H1 (cell line): ENCODE results near the gene PRICKLE3. TPM values are rescaled to one million over a fixed set of nuclear protein-coding genes. Genes with fewer than 3 reads are reported as not detected.

Source experiments
- CTCF ChIA-PET: fragments of 300-600 bp; sonication (Branson Sonifier 250); formaldehyde crosslinking; loops from one replicate; lab custom pipeline; 2021; ENCODE audit not compliant: partially characterized antibody; lab: Charles Lee
- POLR2A ChIA-PET: fragments of 300-600 bp; sonication (Branson Sonifier 250); formaldehyde crosslinking; loops from one replicate; lab custom pipeline; 2021; ENCODE audit warnings: inconsistent platforms; ENCODE audit not compliant: partially characterized antibody; lab: Charles Lee
- DNase-seq, 2 experiments: peaks; one replicate each; pipeline versions ENCODE4 v3.0.0 to v3.0.0-alpha.2; 2010 to 2022; ENCODE audit warnings: low spot score in 2 of 2, low read depth in 1 of 2, mixed read lengths in 1 of 2
- FAIRE-seq: peaks from 2 replicates; lab custom pipeline; 2011; peaks lifted over from hg19 to GRCh38; lab: Jason Lieb, UNC
- H2AFZ ChIP-seq: 2 replicates; pipeline ENCODE4 v1.8.1; 2012; ENCODE audit warnings: low read length, inconsistent platforms
- H2AK5ac ChIP-seq: 2 replicates; pipeline ENCODE4 v1.6.1; 2013; ENCODE audit warnings: low read depth, low read length
- H2BK120ac ChIP-seq: replicated peaks from 2 replicates; pipeline ENCODE3; 2013; ENCODE audit warnings: low read depth, low read length, inconsistent platforms
- H2BK12ac ChIP-seq: 2 replicates; pipeline ENCODE4 v1.6.1; 2013; ENCODE audit warnings: low read depth, low read length
- H2BK15ac ChIP-seq: 2 replicates; pipeline ENCODE4 v1.6.1; 2013; ENCODE audit warnings: low read length
- H2BK20ac ChIP-seq: 2 replicates; pipeline ENCODE4 v1.6.1; 2013; ENCODE audit warnings: low read length
- H2BK5ac ChIP-seq: 2 replicates; pipeline ENCODE4 v1.6.1; 2013; ENCODE audit warnings: low read depth, low read length
- H3K14ac ChIP-seq: 2 replicates; pipeline ENCODE4 v1.6.1; 2013; ENCODE audit warnings: inconsistent platforms; ENCODE audit not compliant: insufficient read length
- H3K18ac ChIP-seq: 2 replicates; pipeline ENCODE4 v1.6.1; 2013; ENCODE audit warnings: low read length; ENCODE audit errors: extremely low read depth
- H3K23ac ChIP-seq: 2 replicates; pipeline ENCODE4 v1.6.1; 2013; ENCODE audit warnings: inconsistent platforms; ENCODE audit not compliant: insufficient read length
- H3K23me2 ChIP-seq: 2 replicates; pipeline ENCODE4 v1.6.1; 2013; ENCODE audit warnings: low read depth, low read length
- H3K27ac ChIP-seq: 2 replicates; pipeline ENCODE4 v1.6.1; 2011; ENCODE audit warnings: low read depth, low read length, inconsistent platforms
- H3K27me3 ChIP-seq, 4 experiments: replicated peaks in 1 of 4; 1 replicate in 1 of 4; 2 replicates in 3 of 4; pipeline versions ENCODE4 v1.6.1 to v1.8.1; 2011 to 2013; ENCODE audit warnings: low read length in 3 of 4, mild to moderate bottlenecking in 3 of 4, inconsistent platforms in 2 of 4, mixed read lengths in 2 of 4, moderate library complexity in 1 of 4; ENCODE audit not compliant: control insufficient read depth in 3 of 4, insufficient read depth in 3 of 4; ENCODE audit errors: extremely low read depth in 1 of 4
- H3K36me3 ChIP-seq, 4 experiments: 2 replicates each; pipeline versions ENCODE4 v1.6.1 to v1.8.1; 2011 to 2013; ENCODE audit warnings: mild to moderate bottlenecking in 4 of 4, low read length in 3 of 4, moderate library complexity in 2 of 4, control low read depth in 1 of 4, inconsistent platforms in 1 of 4; ENCODE audit not compliant: insufficient read depth in 4 of 4, control insufficient read depth in 2 of 4
- H3K4ac ChIP-seq: replicated peaks from 2 replicates; pipeline ENCODE3; 2013; ENCODE audit warnings: low read length, low read depth, mixed read lengths, inconsistent platforms; ENCODE audit not compliant: insufficient read length
- H3K4me1 ChIP-seq, 4 experiments: replicated peaks in 1 of 4; 1 replicate in 1 of 4; 2 replicates in 3 of 4; pipeline versions ENCODE4 v1.6.1 to v1.8.1; 2011 to 2013; ENCODE audit warnings: low read length in 3 of 4, inconsistent platforms in 2 of 4, mixed read lengths in 1 of 4; ENCODE audit not compliant: insufficient read depth in 4 of 4, control insufficient read depth in 3 of 4
- H3K4me2 ChIP-seq, 2 experiments: 2 replicates each; pipeline versions ENCODE4 v1.6.1 to v1.8.1; 2011 to 2013; ENCODE audit warnings: low read depth in 2 of 2, low read length in 2 of 2, control low read depth in 1 of 2, inconsistent platforms in 1 of 2, mild to moderate bottlenecking in 1 of 2; ENCODE audit not compliant: insufficient read depth in 1 of 2
- H3K4me3 ChIP-seq, 4 experiments: fragments of 200-600, 300-600 bp in 1 of 4; sonication (generic), shearing (Covaris generic), sonication (Bioruptor Twin) in 1 of 4; 2 replicates each; pipeline versions ENCODE4 v1.5.1 to v1.8.1; 2011 to 2016; ENCODE audit warnings: low read length in 4 of 4, low read depth in 3 of 4, control low read depth in 2 of 4, inconsistent platforms in 2 of 4, mild to moderate bottlenecking in 2 of 4, mixed read lengths in 1 of 4, moderate library complexity in 1 of 4; ENCODE audit not compliant: insufficient read depth in 2 of 4; ENCODE audit errors: extremely low read depth in 1 of 4
- H3K56ac ChIP-seq: replicated peaks from 2 replicates; pipeline ENCODE3; 2013; ENCODE audit warnings: low read depth, mild to moderate bottlenecking, mixed read lengths, low read length, inconsistent platforms; ENCODE audit not compliant: insufficient read length
- H3K79me1 ChIP-seq: 2 replicates; pipeline ENCODE4 v1.6.1; 2013; ENCODE audit warnings: low read depth, low read length, control low read depth
- H3K79me2 ChIP-seq, 2 experiments: 2 replicates each; pipeline versions ENCODE4 v1.6.1 to v1.8.1; 2012 to 2013; ENCODE audit warnings: low read length in 2 of 2, mild to moderate bottlenecking in 2 of 2, inconsistent platforms in 1 of 2; ENCODE audit not compliant: insufficient read depth in 2 of 2, control insufficient read depth in 1 of 2
- H3K9ac ChIP-seq, 4 experiments: replicated peaks in 1 of 4; 1 replicate in 1 of 4; 2 replicates in 3 of 4; pipeline versions ENCODE4 v1.6.1 to v1.8.1; 2011 to 2013; ENCODE audit warnings: low read depth in 3 of 4, low read length in 3 of 4, control low read depth in 2 of 4, mild to moderate bottlenecking in 2 of 4, moderate library complexity in 2 of 4, inconsistent platforms in 1 of 4; ENCODE audit errors: extremely low read depth in 1 of 4
- H3K9me3 ChIP-seq, 2 experiments: 2 replicates each; pipeline versions ENCODE4 v1.6.1 to v1.8.1; 2012 to 2013; ENCODE audit warnings: mild to moderate bottlenecking in 2 of 2, moderate library complexity in 2 of 2, control low read depth in 1 of 2, inconsistent platforms in 1 of 2, low read depth in 1 of 2, low read length in 1 of 2, mixed read lengths in 1 of 2; ENCODE audit not compliant: insufficient read depth in 2 of 2
- H4K20me1 ChIP-seq, 2 experiments: replicated peaks in 1 of 2; 2 replicates each; pipeline versions ENCODE3 to v1.8.1; 2011 to 2013; ENCODE audit warnings: inconsistent platforms in 2 of 2, low read length in 2 of 2, mild to moderate bottlenecking in 1 of 2; ENCODE audit not compliant: insufficient read depth in 2 of 2, control insufficient read depth in 1 of 2
- H4K5ac ChIP-seq: 2 replicates; pipeline ENCODE4 v1.6.1; 2013; ENCODE audit warnings: low read length, low read depth, mixed read lengths, inconsistent platforms; ENCODE audit not compliant: insufficient read length
- H4K8ac ChIP-seq: 2 replicates; pipeline ENCODE4 v1.8.0; 2013; ENCODE audit warnings: mild to moderate bottlenecking, moderate library complexity, low read length, inconsistent platforms; ENCODE audit not compliant: insufficient read depth; ENCODE audit errors: extremely low read depth
- H4K91ac ChIP-seq: replicated peaks from 2 replicates; pipeline ENCODE3; 2013; ENCODE audit warnings: low read length, mixed read lengths, inconsistent platforms; ENCODE audit not compliant: insufficient read length
- CTBP2 ChIP-seq: IDR thresholded peaks from 2 replicates; pipeline ENCODE4 v1.7.0; 2011; ENCODE audit warnings: borderline replicate concordance, mild to moderate bottlenecking, moderate library complexity, mixed read lengths, low read length; ENCODE audit not compliant: insufficient read depth, insufficient read length
- EGR1 ChIP-seq: IDR thresholded peaks from 2 replicates; pipeline ENCODE4 v1.6.1; 2011; ENCODE audit warnings: low read depth, low read length, borderline replicate concordance
- EP300 ChIP-seq, 2 experiments: IDR thresholded peaks; 1 replicate in 1 of 2; 2 replicates in 1 of 2; pipeline ENCODE4 v1.6.1; 2011 to 2012; ENCODE audit warnings: low read depth in 2 of 2, low read length in 2 of 2, mild to moderate bottlenecking in 2 of 2, borderline replicate concordance in 1 of 2, inconsistent platforms in 1 of 2, moderate library complexity in 1 of 2
- FOSL1 ChIP-seq: IDR thresholded peaks from 2 replicates; pipeline ENCODE4 v1.6.1; 2011; ENCODE audit warnings: mild to moderate bottlenecking, low read depth, low read length, moderate library complexity; ENCODE audit not compliant: insufficient read depth
- NRF1 ChIP-seq: IDR thresholded peaks from 2 replicates; pipeline ENCODE4 v1.6.1; 2011; ENCODE audit warnings: mild to moderate bottlenecking, low read depth, low read length, improper control_type of control experiment
- TAF7 ChIP-seq: optimal IDR thresholded peaks from 2 replicates; pipeline ENCODE3; 2011; ENCODE audit warnings: low read depth, mild to moderate bottlenecking, inconsistent platforms, low read length, moderate library complexity, borderline replicate concordance
- TCF12 ChIP-seq: IDR thresholded peaks from 2 replicates; pipeline ENCODE4 v1.6.1; 2011; ENCODE audit warnings: low read depth, mild to moderate bottlenecking, low read length
- WGBS, 2 experiments: shearing (Covaris generic) in 1 of 2; methylation state at CpG; one replicate each; pipeline versions ENCODE4 v1.1.6 to v1.1.7; 2013 to 2015; ENCODE audit warnings: low lambda C conversion rate in 2 of 2, mixed read lengths in 2 of 2, inconsistent platforms in 1 of 2, low coverage in 1 of 2, missing lambda C conversion rate in 1 of 2; ENCODE audit not compliant: insufficient replicate concordance in 2 of 2, insufficient coverage in 1 of 2, insufficient read length in 1 of 2; ENCODE audit errors: extremely low coverage in 1 of 2, missing lambda C conversion rate in 1 of 2; 5-methylcytosine and 5-hydroxymethylcytosine counted together
- polyA plus RNA-seq, 7 experiments: library from polyadenylated mRNA; depleted of rRNA in 3 of 7; stranded (reverse) in 5 of 7; unstranded in 2 of 7; fragments of >200 nt in 5 of 7; fragments of 200-250 nt in 2 of 7; gene quantifications; 1 replicate in 5 of 7; 2 replicates in 1 of 7; 4 replicates in 1 of 7; pipeline versions ENCODE4 v1.2.1 to v1.2.3, GENCODE V29; 2011 to 2013; ENCODE audit warnings: missing spikeins in 2 of 7, mixed read lengths in 2 of 7
- total RNA-seq: library from RNA; stranded (reverse); fragmentation: NEBNext Ultra II Directional; extraction: Animal tissue kit (Norgen Biotek cat#: 25700); gene quantifications from 2 replicates; pipeline ENCODE4 v1.2.1, GENCODE V29; 2021

The PRICKLE3 gene
- total and polyA plus RNA-seq, 2 of the 8 experiments (the other 6 are each of a cell fraction or from before 2014, with no cell fraction given) = 9.1 to 10.6 TPM

DNA sequence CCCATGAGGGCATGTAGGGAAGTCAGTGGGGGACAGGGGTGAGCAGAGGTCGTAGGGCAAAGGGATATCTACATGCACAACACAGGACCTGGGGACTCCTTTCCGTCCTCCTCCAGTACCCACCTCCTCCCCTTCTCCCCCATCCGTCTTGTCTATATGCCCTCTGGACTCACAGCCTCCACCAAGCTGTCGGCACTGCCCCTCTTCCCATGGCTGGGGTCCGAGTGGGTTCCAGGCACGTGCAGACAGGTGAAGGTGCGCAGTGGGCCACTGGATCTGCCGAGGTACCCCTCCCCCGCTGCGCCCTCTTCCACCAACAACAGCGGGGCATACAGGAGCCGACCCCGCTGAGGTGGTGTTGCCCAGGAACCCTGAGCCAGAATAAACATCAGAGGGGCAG lies 19.3 kb upstream of the PRICKLE3 start:
- Histone ChIP-seq H3K4me2 (no peak overlapping the region), H3K27me3 (no peaks in the 10 kb centered on the region), H4K91ac (no peak overlapping the region), H2AFZ (no peak overlapping the region), H3K56ac (no peak overlapping the region), H3K23ac (no peak overlapping the region), H3K79me2 (no peaks in the 10 kb centered on the region), H3K79me1 (no peaks in the 10 kb centered on the region), H3K18ac (no peak overlapping the region), H3K23me2 (no peaks in the 10 kb centered on the region), H3K9me3 (no peaks in the 10 kb centered on the region), H3K4ac (no peak overlapping the region), H3K36me3 (no peaks in the 10 kb centered on the region), H3K4me1 (peaks cover 0 to 12% (median 4%) of the 10 kb centered on the region in 4 experiments; a peak in 3 of 7 replicates), H3K4me3 (no peak overlapping the region), H2BK15ac (no peak overlapping the region), H2BK20ac (no peak overlapping the region), H2BK5ac (no peak overlapping the region), H3K27ac (no peak overlapping the region), H2BK120ac (no peak overlapping the region), H4K5ac (no peak overlapping the region), H2BK12ac (no peak overlapping the region), H3K14ac (no peak overlapping the region), H3K9ac (no peak overlapping the region), H2AK5ac (no peak overlapping the region), H4K8ac (no peak overlapping the region), H4K20me1 (no peaks in the 10 kb centered on the region)
- ChIA-PET POLR2A (interaction anchor here (1.0 kb wide), 1 partner anchor 13 kb away, joined by 4 read pairs; no protein-coding TSS in a partner anchor), CTCF (interaction anchor here (1.2 to 1.5 kb wide), 3 partner anchors 39 to 63 kb away, joined by 3 read pairs; no protein-coding TSS in a partner anchor)
- TF ChIP-seq EP300 (IDR thresholded peaks at IDR 0.05; ENCODE audit: borderline replicate concordance in 1 of 2, low read depth in 2 of 2, low read length in 2 of 2) (no peak), TAF7 (no peak), FOSL1 (no peak), CTBP2 (no peak), NRF1 (no peak), TCF12 (no peak), EGR1 (no peak)
- WGBS, 2 experiments = 94% methylated on average over 2 of the region's 13 CpGs; no CpG with 5 or more reads in 1 of the 2 experiments
- FAIRE-seq (no peak), DNase-seq (no peak)
